Testis (tissue), 2 donors: Measurements from ENCODE around the gene CBR4.

Experiments
- POLR2A ChIP-seq: fragments of 450-650 bp; IDR thresholded peaks from one replicate; pipeline ENCODE4 v1.6.1; 2017; ENCODE audit warnings: antibody characterized with exemption, mild to moderate bottlenecking, moderate library complexity
- TF ChIP-seq, protein P1 (sequence below), 3 experiments: fragments of 450-650 bp in 2 of 3; fragments of 200-600 bp in 1 of 3; sonication (generic) in 1 of 3; IDR thresholded peaks; one replicate each; pipeline ENCODE4 v1.5.1; 2016 to 2019; ENCODE audit warnings: antibody characterized with exemption in 3 of 3, mild to moderate bottlenecking in 2 of 3, moderate library complexity in 1 of 3

DNA sequence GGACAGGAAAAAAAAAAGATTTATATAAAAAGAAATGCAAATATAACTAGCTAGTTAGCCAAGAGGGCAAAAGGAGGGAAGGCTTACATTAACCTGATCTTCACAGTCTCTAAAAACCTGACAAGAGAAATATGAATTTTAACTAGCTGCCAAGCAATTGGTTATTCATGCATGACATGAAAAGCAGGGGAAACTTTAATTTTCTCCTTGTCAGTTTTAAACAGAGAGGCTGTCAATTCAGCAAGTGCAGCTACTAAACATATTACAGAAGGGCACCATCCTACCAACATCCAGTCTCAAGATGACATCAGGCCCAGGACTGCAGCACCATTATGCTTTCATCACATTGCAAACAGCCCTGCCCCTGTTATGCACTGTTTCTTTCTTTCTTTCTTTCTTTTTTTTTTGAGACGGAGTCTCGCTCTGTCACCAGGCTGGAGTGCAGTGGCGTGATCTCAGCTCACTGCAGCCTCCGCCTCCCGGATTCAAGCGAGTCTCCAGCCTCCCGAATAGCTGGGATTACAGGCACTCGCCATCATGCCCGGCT, 38.9 kb upstream of the CBR4 start:
- TF ChIP-seq, protein P1, sequence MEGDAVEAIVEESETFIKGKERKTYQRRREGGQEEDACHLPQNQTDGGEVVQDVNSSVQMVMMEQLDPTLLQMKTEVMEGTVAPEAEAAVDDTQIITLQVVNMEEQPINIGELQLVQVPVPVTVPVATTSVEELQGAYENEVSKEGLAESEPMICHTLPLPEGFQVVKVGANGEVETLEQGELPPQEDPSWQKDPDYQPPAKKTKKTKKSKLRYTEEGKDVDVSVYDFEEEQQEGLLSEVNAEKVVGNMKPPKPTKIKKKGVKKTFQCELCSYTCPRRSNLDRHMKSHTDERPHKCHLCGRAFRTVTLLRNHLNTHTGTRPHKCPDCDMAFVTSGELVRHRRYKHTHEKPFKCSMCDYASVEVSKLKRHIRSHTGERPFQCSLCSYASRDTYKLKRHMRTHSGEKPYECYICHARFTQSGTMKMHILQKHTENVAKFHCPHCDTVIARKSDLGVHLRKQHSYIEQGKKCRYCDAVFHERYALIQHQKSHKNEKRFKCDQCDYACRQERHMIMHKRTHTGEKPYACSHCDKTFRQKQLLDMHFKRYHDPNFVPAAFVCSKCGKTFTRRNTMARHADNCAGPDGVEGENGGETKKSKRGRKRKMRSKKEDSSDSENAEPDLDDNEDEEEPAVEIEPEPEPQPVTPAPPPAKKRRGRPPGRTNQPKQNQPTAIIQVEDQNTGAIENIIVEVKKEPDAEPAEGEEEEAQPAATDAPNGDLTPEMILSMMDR (IDR thresholded peaks at IDR 0.05) = no peak
- no peak for TF ChIP-seq POLR2A
